Esophagus squamous epithelium (tissue), 4 donors: Measurements from ENCODE around the gene PDE10A.

Experiments
- CTCF ChIP-seq, 6 experiments: fragments of 450-650 bp in 4 of 6; fragments of 200-600 bp in 2 of 6; sonication (generic) in 2 of 6; IDR thresholded peaks; one replicate each; pipeline ENCODE4 v1.5.1; 2016 to 2019; ENCODE audit warnings: antibody characterized with exemption in 6 of 6, mild to moderate bottlenecking in 4 of 6, moderate library complexity in 4 of 6
- POLR2A ChIP-seq, 4 donors: fragments of 450-650 bp; IDR thresholded peaks; one replicate each; pipeline ENCODE4 v1.6.1; 2017; ENCODE audit warnings: antibody characterized with exemption in 4 of 4, mild to moderate bottlenecking in 4 of 4, moderate library complexity in 3 of 4

DNA sequence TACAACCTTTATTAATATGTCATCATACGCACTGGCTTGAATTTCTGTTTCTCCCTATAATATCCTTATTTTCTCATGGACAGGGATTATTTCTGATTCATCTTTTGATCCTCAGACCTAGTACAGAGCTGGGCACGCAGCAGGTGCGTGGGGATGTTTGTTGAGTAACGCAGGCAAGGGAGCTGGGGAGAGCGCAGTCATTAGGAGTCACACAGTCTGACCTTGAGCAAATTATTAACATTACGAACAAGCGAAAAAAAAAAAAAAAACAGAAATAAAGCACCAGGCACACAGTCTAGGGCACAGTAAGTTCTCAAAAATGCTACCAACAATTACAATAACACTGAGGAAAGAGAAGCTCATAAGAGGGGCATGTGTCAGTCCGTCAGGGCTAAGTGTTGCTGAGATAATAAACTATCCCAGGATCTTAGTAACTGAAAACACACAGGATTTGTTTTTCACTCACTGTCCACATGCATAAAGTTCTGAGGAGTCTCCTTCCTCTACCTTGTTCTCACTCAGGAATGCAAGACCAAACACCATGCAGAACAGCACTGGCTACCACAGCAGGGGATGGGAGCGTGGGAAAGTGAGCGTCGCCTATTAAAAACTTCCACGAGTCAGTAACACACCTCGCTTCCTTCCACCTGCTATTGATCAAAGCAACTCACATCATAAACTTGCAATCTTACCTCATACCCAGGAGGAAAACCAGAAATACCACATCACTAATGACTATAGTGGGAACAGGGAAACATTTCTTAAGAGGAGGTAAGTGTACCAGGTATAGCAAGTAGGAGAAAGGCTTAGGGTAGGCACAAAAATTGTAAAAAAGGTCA lies 56.9 kb downstream of the PDE10A start:
- TF ChIP-seq CTCF (IDR thresholded peaks at IDR 0.05) (no peak), POLR2A (IDR thresholded peaks at IDR 0.05) (no peak)
